HG03108 (cell line): ENCODE data around the gene APLN.

Source experiments
- ATAC-seq: cut with Tn5 transposase; IDR thresholded peaks from one replicate; pipeline ENCODE4 v1.9.1; 2021; ENCODE audit warnings: moderate library complexity; ENCODE audit not compliant: unreplicated experiment

The APLN gene

DNA sequence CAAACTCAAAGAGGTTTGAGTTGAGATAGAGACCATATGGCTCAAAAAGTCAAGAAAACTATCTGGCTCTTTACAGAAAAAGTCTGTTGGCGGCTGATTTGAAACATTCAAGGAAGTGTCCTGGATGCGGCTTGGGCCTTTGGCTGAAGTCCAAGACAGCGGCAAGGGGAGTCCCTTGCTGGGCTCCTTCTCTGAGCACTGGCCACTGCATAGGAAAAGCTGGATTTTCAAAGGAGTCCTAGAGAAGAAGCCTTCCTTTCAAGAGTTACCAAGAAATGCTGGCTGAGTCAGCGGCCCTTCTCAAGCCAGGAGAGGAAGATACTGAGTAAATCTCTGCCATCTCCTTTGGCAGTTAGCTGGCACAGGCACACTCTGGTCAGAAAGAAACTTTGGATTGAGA, 12.1 kb downstream of the APLN start:
- ATAC-seq: no peak

DNA sequence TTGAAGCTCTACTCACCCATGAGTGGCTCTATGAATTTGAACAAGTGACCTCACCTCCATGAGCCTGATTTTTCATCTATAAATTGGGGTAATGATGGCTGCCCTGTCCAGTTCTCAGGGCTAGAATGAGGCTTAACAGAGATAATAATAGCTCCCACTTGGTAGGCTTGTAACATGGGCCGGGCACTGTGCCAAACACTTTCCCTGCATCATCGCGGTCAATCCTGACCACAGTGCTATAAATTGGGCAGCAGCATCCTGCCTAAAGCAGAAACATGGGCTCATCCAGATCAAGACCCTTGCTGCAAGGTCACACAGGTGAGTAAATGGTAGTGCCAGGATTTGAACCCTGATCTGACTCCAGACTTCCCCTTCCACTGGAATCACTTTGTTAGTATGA, 12.8 kb downstream of the APLN start:
- ATAC-seq: no peak

DNA sequence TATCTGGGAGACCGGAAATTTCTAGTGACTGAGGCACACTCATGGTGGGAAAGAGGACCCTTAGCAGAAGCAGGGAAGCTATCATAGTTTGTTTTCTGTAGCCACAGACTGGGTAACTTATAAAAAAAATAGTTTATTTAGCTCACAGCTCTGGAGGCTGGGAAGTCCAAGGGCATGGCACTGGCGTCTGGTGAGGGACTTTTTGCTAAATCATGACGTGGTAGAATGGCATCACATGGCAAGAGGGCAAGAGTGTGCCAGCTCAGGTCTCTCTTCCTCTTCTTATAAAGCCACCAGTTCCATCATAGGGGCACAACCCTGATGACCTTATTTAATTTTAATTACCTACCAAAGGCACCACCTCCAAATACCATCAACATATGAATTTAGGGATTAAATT, 13.3 kb downstream of the APLN start:
- ATAC-seq: no peak

DNA sequence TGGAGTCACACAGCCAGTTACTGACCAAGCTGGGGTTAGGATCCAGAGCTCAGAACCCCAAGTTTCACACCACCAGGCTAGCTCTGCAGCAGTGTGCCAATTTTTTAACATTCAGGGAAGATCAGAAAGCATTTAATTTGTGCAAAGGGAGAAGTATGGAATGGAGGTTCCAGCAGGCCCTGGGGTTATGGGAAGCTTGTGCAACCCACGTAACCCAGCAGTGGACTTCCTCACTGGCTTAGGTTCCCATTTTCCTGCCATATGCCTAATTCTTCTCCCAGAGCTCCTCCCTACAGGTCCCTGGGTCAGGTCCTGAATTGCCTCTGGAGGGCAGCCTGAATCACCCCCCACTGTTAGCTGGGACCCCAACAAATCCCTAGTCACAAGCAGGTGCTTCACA, 14.0 kb downstream of the APLN start:
- ATAC-seq: no peak

DNA sequence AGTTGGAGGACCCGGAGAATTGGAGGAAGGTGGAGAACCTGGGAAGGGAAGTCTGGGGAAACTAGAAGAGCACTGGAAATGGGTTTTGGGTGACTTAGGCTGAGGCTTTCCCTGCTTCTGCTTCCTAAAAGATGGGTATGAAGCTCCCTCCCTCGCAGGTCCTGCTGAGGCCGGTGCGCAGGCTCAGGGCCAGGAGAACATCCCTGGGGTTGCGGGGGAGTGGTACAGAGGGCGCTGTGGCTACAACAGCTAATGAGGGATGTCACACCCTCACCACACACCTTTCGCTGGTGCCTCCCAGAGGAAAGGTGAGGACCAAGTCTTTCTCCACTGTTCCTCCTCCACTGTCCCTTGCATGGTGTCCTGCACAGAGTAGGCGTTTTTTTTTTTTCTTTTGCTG, 15.8 kb downstream of the APLN start:
- no peak for ATAC-seq

DNA sequence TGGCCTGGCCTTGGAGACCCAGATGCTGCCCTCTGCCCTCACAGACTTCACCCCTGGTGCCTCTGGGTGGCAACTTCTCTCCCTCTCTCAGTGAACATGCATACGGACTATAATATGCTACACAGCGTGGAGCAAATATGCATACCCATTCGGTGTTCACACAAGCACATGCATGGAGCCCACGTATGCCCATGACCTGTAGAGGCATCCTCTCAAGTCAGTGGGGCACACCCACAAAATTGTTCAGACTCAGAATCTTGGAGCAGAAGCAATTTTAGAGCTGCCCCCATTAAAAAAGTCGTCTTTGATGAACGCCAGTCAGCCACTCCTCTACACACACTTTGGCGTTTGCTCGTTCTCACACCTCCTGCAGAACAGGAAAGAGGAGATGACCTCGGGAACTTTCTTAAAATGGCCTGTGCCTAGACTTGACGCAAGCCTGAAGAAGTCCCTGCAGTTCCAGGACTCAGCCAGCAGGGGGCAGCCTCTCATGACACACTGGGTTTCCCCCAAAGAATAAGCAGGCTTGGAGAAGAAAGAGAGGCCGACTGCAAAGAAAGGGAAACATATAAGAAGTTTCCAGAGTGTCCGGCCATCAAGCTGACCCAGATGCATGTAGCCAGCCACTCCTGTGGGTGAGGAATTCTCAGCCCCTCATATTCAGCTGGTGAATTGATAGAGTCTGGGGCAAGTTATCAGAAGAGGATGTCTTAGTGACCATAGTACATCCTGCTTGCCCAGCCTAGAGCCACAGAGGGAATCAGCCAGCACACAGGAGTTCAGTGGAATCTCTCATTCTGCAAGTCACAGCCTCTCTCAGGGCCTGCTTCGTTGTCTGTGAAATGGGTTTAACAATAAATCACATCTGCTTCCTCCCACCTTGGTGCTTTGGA, 17.3 kb downstream of the APLN start:
- no peak for ATAC-seq

DNA sequence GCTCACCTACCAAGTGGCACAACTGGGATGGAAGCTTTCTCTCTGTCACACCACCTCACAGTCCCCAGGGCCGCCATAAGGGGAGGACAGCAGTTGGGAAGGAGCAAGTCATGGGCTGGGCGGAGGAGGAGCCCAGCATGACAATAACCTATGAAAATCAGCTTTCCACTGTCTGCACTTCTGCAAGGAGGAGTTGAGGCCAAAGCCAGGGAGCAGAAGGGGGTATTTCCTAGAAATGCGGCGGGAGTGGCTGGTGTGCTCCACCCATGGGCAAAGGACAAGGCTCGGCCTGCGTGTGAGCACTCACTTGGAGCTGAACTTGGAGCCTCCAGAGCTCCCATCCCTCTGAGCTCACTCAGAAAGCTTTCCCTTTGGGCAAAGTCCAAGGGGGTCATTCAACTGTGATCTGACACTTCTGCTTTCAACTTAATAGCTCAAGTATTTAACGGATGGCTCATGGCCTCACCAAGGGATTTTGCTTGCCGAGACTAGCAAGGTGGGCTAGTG, 18.5 kb downstream of the APLN start:
- ATAC-seq: no peak

DNA sequence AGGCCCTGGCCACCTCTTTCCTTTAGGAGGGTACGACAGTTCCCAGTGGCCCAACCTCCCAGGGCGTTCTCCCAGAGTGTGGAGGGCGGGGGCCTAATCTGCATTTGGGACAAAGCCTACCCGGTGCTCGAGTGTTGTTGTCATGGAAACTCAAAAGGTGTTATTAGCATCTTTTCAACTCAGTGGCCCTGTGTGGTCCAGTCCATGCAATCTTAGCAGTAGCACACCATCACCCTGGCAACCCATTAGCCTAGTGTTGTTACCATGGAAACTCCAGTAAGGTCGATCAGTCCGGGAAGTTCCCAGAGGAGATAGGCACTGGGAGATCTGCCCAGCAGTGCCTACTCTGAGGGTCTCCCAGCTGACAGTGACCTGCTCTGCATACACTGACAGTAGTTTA, 20.2 kb downstream of the APLN start:
- ATAC-seq: no peak

DNA sequence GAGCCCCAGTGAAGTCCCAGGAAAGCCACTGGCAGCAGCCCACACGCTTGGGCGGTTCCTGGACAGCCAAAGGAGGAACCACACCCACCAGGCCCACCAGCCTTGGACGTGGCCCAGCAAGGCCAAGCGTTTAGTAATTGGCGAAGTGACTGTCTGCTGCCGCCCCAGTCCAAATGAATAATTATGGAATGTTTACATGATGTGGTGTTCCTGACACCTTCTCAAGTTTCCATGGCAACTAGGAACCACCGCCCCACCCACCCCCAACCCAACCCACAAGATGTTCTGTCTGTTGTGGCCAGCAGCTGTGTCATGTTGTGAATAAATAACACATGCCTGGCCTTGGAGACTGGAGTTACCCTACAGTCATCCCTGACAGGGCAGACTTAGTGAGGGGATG, 22.3 kb downstream of the APLN start:
- no peak for ATAC-seq

DNA sequence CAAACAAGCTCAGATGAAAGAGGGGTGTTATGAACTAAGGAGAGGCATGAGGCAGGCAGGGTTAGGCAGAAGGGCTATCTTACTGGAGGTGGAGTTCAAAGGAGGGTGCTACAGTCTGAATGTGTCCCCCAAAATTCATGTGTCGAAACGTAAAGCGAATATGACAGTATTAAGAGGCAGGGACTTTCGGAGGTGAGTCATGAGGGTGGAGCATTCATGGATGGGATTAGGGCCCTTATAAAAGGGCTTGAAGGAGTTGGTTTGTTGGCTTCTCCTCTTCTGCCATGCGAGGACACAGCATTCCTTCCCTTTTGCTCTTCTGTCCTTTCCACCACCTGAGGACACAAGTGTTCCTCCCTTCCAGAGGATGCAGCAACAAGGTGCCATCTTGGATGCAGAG, 22.9 kb downstream of the APLN start:
- ATAC-seq: no peak

DNA sequence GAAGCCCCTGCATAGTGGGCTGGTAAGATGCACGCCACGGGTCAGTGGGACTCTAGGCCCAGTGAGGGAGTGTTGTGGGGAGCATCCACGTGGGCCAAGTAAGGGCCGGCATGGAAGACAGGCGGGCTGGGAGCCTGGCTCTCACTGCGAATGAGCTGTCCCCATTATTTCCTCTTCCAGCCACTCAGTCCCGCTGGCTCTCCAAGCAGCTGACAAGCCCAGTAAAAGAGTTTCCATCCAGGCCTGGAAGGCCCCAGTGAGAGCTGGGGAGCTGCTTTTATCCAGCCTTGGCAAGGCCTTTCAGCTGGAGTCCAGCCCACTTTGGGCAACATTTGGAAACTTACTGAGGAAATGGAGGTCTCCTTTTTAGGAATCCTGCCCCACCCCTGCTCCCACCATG, 24.9 kb downstream of the APLN start:
- ATAC-seq: no peak

DNA sequence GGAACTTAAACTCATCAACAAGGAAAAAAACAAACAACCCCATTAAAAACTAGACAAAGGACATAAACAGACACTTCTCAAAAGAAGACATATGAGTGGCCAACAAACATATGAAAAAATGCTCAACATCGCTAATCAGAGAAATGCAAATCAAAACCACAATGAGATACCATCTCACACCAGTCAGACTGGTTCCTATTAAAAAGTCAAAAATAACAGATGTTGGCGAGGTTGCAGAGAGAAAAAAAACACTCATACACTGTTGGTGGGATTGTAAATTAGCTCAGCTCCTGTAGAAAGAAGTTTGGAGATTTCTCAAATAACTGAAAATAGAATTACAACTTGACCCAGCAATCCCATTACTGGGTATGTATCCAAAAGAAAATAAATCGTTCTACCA, 28.7 kb downstream of the APLN start:
- no peak for ATAC-seq

DNA sequence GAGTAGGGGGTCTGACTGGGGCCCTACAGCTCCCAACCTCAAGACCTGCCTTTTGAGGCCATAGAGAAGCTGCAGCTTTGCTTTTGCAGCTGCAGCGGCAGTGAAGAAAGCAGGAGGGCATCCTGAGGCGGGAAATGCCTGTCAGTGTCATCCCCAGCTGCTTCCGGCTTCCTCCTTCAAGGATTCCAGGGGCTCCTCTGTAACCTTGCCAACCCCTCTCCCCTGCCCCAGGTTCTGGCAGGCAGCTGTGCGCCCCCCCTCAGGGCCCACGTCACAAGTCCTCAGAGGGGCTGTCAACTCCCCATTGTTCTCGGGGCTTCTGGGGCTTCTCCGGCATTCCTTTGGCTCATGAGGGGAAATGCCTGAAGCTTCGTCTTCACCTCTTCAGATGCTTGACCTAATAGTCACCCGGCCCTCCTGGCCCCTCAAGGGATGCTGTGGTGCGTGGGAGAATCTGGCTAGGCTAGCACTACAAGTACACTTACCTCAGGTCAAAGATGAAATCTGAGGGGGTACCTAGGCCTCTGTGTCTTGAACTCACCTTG, 31.9 kb downstream of the APLN start:
- ATAC-seq: no peak

DNA sequence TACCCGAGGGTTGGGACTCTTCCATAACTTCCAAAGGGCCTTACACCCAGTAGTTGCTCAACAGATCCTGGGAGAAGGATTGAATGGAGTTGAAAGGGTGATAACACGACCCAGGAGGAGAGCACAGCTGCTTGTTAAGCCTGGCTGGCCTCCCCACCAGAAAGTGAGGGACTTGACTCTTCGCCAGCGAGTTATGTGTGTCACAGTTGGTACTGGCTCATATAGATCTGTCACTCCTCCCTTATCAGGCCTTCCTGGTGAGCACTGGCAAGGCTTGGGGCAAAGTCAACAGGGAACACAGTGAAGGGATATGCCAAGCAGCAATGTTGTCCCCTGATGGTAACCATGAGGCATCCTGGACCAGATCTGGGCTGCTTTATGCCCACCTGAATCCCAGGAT, 35.8 kb downstream of the APLN start:
- ATAC-seq: no peak

DNA sequence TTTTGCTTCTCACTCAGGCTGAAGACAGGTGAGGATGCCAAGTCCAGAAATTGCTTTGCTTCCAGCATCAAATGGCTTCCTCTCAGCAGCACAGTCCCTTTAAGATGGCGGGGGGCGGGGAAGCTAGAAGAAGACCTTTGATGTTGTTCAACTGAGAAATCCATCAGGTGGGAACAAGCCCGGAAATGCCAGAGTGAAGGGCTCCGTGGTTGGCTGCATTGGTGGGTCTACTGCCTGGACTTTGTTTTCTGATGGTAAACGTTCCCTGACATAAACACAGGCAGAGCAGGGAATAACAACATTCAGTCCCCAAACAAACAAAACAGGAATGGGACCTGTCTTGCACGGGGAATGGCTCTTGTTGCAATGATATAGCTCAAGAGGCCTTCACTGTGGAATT, 37.3 kb downstream of the APLN start:
- no peak for ATAC-seq

DNA sequence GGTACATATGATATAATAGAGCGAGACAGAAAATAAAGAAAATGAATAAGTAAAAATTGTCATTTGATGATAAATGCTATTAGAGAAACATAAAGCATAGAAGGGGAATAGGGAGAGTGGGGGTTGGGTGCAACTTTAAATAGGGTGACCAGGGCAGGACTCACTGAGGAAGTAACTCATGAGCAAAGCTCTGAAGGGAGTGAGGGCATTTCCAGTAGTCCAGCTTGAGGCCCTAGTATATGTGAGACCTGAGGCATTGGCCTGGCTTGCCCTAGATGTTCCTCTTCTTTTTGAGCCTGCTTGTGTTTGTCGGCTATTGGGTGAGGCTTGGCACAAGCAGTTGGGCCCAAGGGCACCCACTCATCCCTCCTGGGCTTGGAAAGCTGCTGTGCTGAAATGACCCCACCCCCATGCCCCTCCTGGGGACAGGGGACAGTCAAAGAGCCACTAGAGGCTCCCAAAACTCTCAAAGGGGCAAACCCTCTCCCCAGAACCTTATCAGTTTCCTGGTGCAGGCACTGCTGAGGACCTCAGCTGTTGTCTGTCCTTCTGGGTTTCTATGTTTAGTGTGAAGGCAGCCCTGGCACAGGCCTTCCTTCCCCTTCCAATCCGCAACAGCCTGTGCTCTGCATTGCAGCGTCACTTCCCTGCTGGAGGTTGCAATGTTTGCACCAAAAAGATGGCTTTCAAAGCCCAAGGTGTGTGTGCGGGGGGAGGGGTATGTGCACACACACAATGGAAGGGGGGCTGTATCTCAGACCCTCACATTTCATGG, 40.1 kb downstream of the APLN start:
- no peak for ATAC-seq

DNA sequence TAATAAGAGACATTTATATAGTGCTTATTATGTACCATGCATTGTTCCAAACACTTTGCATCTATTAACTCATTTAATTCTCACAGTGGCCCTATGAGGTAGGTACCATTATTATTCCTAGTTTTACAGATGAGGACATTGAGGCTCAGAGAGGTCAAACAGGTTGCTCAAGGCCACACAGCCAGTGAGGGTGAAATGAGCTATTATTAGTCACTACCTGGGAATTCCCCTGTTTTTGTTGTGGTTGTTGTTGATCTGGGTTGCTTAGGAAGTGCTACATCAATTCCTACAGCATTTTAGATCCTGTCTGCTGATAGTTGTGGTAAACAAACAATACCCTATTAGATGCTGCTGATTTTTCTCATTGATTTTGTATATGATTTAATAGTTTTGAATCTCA, 41.2 kb downstream of the APLN start:
- ATAC-seq: no peak

DNA sequence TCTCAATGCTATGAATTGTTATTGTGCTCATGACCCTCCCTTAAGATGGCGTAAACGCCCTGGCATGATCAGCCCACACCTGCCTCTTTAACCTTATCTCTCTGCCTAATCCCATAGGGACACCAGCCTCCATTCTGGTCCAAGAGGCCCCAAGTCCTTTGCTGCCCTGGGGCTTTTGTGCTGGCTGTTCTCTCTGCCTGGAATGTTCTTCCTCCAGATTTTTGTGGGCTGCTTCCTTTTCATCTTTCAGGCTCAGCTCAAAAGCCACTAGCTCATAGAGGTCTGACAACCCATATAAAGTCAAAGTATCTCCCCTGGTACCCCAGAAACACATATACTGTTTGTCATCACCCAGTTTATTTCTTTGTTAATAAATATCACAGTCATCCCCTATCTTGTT, 42.4 kb downstream of the APLN start:
- no peak for ATAC-seq

DNA sequence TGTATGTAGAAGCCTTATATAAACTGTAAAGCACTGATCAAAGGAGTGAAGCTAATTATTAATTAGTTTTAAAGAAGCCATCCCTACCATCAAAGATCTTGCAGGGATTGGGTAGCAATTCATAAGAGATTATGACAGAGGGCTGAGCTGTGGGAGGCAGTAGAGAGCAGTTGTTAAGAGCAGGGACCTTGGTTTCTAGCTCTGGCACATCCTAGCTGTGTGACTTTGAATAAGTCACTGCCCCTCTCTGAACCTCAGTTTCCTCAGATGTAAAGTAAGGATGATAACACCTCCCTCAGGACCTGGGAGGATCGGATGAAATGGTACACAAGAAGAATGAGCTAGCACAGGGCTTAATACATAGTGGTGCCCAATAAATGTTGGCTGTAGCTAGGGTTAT, 45.4 kb downstream of the APLN start:
- no peak for ATAC-seq

DNA sequence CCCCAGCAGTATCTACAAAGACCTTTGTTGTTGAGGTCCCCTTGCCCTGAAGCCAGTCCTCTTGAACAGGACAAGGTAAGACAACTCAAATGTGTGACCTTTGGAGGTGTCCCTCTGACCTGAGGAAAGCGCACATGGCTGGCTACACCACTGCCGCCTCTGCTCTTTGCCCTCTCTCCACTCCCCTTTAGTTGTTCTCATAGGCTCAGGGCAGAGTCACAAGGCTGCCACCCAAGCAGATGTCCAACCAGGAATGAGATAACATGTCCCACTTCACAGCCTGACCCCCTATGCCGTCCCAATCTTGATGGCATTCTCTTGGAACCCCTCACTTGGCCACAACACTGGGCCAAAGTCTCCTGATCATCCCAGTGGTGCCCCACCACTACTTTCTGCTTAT, 46.3 kb downstream of the APLN start:
- no peak for ATAC-seq

DNA sequence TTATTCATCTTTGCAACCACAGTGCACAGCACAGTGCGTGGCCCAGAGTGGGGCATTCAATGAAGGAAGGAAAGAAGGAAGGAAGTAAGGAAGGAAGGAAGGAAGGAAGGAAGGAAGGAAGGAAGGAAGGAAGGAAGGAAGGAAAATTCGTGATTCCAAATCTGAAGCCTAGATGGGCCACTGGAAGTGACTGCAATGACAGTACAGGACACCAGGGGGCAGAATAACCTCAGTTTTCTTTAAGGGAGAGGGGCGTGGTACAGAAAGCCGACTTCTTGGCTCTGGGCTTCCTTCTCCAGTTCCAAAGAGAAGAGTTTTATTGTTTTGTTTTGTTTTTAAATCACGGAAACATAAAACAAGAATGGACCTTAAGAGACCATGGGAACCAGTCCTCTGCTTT, 47.8 kb downstream of the APLN start:
- ATAC-seq: no peak

DNA sequence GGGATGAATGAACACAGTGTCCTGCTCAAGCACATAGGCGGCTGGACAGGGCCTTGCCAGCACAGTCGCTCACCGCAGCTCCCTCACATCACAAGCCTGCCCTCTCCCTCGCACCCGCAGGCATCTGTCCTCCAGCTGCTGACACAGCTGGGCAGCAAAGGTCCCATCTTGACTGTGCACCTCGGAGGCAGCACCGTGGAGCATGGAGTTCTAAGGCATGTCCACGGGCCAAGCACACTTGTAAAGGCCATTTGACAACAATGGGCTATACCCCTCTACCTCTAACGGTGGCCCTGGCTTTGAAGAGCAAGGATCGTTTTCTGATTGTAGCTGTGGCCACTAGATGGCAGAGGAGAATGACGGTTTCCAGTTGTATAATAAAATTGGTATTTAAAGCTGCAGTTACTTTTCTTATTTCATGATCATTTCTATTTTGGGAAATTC, 53.8 kb downstream of the APLN start:
- no peak for ATAC-seq
